22Rv1 (cell line): Measurements from ENCODE around the gene DCDC1.

Source experiments
- H3K27ac ChIP-seq: fragments of 450-650 bp; 2 replicates; pipeline ENCODE4 v1.5.1; 2017
- ZFX ChIP-seq: fragments of 450-650 bp; IDR thresholded peaks from 2 replicates; pipeline ENCODE4 v1.6.1; 2017; ENCODE audit warnings: antibody characterized with exemption, borderline replicate concordance
- TF ChIP-seq, protein P1 (sequence below): fragments of 450-650 bp; IDR thresholded peaks from 2 replicates; pipeline ENCODE4 v1.5.1; 2017; ENCODE audit warnings: mild to moderate bottlenecking

The DCDC1 gene

DNA sequence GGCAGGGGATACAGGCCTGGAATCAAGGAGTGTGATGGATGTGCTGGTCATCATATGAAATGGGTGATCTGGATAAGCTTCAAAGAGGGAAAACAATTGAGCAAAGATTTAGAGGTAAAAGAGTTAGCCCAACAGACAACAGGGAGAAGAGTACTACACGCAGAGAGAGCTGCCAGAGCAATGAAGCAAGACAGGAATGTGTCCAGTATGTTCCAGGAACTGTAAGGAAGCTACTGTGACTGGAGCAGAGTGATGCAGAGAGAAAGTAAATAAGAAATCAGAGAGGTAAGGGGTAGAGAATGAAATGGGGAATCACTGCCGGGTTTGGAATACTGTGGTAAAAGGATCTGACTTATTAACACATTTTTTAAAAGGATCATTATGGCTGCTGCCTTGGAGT, 255.1 kb downstream of the DCDC1 start:
- TF ChIP-seq ZFX, result no peak
- TF ChIP-seq, protein P1, sequence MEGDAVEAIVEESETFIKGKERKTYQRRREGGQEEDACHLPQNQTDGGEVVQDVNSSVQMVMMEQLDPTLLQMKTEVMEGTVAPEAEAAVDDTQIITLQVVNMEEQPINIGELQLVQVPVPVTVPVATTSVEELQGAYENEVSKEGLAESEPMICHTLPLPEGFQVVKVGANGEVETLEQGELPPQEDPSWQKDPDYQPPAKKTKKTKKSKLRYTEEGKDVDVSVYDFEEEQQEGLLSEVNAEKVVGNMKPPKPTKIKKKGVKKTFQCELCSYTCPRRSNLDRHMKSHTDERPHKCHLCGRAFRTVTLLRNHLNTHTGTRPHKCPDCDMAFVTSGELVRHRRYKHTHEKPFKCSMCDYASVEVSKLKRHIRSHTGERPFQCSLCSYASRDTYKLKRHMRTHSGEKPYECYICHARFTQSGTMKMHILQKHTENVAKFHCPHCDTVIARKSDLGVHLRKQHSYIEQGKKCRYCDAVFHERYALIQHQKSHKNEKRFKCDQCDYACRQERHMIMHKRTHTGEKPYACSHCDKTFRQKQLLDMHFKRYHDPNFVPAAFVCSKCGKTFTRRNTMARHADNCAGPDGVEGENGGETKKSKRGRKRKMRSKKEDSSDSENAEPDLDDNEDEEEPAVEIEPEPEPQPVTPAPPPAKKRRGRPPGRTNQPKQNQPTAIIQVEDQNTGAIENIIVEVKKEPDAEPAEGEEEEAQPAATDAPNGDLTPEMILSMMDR, result no peak
- H3K27ac ChIP-seq, result no peak overlapping the region

DNA sequence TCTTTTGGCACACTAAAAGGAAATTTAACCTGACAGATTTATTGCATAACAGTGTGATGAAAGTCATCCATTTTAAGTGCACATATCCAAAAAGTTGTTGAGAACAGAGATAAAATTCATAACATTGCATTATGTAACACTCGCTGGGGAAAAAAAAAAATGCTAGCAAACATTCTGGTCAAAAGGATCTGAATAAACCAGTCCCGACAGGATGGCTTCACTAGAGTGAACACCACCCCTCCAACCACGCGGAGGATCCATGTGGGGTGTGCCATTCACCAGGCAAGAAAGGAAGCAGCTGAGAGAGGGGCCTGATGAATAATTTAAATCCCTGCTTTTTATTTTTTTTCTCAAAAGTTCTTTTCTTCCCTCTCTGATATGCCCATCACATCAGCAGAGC, 258.7 kb downstream of the DCDC1 start:
- no peak overlapping the region for H3K27ac ChIP-seq
- TF ChIP-seq ZFX, result no peak
- TF ChIP-seq, protein P1, result no peak

DNA sequence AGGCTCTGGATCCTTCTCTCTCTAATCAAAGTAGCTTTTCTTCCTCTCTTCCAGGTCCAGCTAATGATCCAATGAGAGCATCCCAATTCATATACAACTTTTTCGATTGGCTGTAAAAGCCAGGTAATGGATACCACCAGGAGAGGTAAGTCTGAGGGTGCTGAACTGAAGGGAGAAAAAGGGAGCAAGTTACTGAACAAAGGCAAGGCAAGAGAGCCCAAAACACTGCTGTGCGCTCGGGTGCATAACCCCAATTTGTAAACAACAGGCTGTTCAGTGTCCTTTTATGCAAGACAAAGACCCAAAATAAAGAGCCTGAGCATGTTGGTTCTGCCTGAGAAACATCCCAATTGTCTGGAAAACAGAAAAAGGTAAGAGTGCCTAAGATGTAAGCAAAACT, 260.1 kb downstream of the DCDC1 start:
- H3K27ac ChIP-seq, result no peak overlapping the region
- no peak for TF ChIP-seq ZFX
- TF ChIP-seq, protein P1, result no peak

DNA sequence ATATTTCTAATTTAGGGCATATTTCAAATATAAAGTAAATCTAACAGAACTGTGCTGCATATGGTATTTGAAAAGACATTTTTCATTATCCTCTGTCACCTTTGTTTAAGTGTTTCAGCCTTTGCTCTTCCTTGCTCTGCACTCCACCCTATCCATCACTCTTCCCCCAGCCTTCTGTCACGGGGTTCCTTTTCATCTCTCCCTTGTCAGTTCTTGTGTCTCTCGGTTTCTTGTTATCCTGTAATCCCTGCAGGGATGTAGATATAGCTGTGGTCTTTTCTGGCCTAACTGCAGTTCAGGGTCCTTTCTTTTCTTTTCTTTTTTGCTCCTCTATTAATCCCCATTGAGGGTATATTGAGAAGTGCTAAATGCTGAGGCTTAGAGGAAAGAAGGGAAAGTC, 261.9 kb downstream of the DCDC1 start:
- no peak for TF ChIP-seq ZFX
- TF ChIP-seq, protein P1, result no peak
- no peak overlapping the region for H3K27ac ChIP-seq

DNA sequence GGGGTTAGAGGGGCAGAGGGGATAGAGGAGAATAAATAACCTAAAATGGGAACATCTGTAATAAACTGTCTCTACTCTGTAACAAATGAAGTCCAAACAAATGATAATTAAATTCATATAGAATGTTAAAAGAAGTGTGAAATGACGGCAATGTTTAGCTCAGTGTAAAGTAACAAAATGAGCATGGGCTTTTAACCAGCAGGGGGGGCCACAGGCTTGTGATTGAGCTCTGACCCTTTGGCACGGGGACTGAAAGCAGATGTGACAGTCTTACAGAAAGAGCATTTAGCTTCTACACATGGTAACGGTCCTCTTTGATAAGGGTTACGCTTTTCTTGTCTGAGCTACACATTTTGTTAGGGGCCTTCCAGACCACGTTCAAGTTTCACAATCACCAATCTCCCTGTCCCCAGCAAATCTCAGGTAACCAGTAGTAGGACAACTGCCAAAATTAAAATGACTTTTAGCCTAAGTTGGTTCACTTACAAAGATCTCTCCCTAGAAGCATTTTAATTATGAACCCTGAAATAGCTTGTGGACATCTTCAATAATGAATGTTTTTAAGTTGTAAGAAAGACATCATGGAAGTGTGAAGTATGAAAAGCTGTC, 262.5 kb downstream of the DCDC1 start:
- H3K27ac ChIP-seq, result no peak overlapping the region
- TF ChIP-seq ZFX, result no peak
- TF ChIP-seq, protein P1, result peak; percentile 83

DNA sequence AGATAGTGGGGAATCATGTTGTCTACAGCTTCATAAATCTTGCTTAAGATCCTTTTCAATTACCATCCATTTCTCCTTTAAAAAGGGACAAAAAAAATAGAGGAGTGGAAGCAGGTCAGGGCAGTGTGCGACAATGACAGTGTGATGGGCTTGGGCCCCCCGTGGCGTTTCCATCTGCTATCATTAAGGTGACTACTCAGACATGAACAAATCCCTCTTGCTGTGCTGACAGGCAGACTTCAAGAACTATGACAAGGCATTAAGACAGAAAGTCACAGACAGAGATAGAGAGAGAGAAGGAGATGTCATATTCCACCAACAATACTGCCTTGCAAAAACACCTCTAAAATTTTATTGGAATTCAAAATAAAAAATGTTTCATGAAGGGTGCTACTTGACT, 263.2 kb downstream of the DCDC1 start:
- no peak overlapping the region for H3K27ac ChIP-seq
- no peak for TF ChIP-seq ZFX
- TF ChIP-seq, protein P1, result no peak

DNA sequence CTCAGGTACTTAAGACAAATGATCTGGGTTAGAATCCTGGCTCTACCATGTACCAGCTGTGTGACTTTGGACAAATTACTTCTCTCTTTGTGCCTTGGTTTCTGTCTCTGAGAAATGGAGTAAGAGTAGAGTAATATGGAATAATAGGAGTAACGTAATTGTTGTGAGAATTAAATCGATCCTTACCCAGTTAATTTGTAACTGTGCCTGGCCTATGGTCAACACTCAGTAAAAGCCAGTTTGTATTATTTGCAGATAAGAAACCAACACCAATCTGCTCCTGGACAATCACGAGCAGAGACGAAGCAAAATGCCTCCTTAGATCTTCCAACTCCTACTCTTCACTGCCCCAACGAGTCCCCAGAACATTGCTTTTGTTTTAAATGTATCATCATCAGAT, 266.7 kb downstream of the DCDC1 start:
- H3K27ac ChIP-seq, result no peak overlapping the region
- TF ChIP-seq, protein P1, result no peak
- no peak for TF ChIP-seq ZFX
